Heart left ventricle (tissue), 16 donors: ENCODE data around the gene ACSF2. TPM values are rescaled to one million over a fixed set of nuclear protein-coding genes. Genes with fewer than 3 reads are reported as not detected.

ENCODE experiments used
- ATAC-seq, 4 donors: fragments of 200-7000 bp; cut with Tn5 transposase; one replicate each; pipeline ENCODE4 v1.9.1; 2020 to 2022; ENCODE audit warnings: moderate library complexity in 4 of 4, mild to moderate bottlenecking in 3 of 4, moderate number of reproducible peaks in 1 of 4
- DNase-seq, 5 donors: peaks; one replicate each; pipeline ENCODE4 v3.0.0-alpha.2; 2020
- H3K27ac ChIP-seq, 12 donors: fragments of 200-600 bp; sonication (generic) in 4 of 12; one replicate each; pipeline versions ENCODE4 v1.5.0 to v1.8.0; 2016 to 2022; ENCODE audit warnings: mild to moderate bottlenecking in 2 of 12
- H3K27me3 ChIP-seq, 9 donors: fragments of 200-600 bp; sonication (generic) in 2 of 9; one replicate each; pipeline versions ENCODE4 v1.5.1 to v1.8.0; 2016 to 2022; ENCODE audit warnings: mild to moderate bottlenecking in 3 of 9
- H3K36me3 ChIP-seq, 9 donors: fragments of 200-600 bp; sonication (generic) in 2 of 9; one replicate each; pipeline versions ENCODE4 v1.5.0 to v1.8.0; 2018 to 2022; ENCODE audit warnings: mild to moderate bottlenecking in 2 of 9
- H3K4me1 ChIP-seq, 12 donors: fragments of 200-600 bp; sonication (generic) in 4 of 12; one replicate each; pipeline versions ENCODE4 v1.5.0 to v1.8.0; 2016 to 2022; ENCODE audit warnings: mild to moderate bottlenecking in 3 of 12
- H3K4me3 ChIP-seq, 12 donors: fragments of 200-600 bp; sonication (generic) in 4 of 12; one replicate each; pipeline versions ENCODE4 v1.5.0 to v1.8.0; 2017 to 2022; ENCODE audit warnings: mild to moderate bottlenecking in 9 of 12, moderate library complexity in 4 of 12
- H3K9me3 ChIP-seq, 12 donors: fragments of 200-600 bp; sonication (generic) in 4 of 12; one replicate each; pipeline versions ENCODE4 v1.5.0 to v1.8.0; 2016 to 2022; ENCODE audit warnings: mild to moderate bottlenecking in 1 of 12
- POLR2A ChIP-seq, 2 donors: fragments of 450-650 bp; IDR thresholded peaks; one replicate each; pipeline ENCODE4 v1.6.1; 2017; ENCODE audit warnings: antibody characterized with exemption in 2 of 2, mild to moderate bottlenecking in 2 of 2, moderate library complexity in 2 of 2
- WGBS, 4 donors: extraction: QIAGEN DNeasy Blood & Tissue Kit in 2 of 4; methylation state at CpG; one replicate each; pipeline versions ENCODE4 v1.1.5 to v1.1.7; 2013 to 2018; 5-methylcytosine and 5-hydroxymethylcytosine counted together
- intact Hi-C, 10 donors: fragments of 100-400 bp; cut with DNase I; formaldehyde crosslinking; loops; one replicate each; pipeline versions ENCODE4 v1.11.1 to v1.14.2; 2022
- long read RNA-seq, 3 donors: library from polyadenylated mRNA; unstranded; transcript quantifications; one replicate each; pipeline ENCODE4 v2.0.0, GENCODE V29; 2020 to 2021
- polyA plus RNA-seq, 2 donors: library from polyadenylated mRNA; stranded (reverse); fragments of 200-250 nt; gene quantifications; one replicate each; pipeline ENCODE4 v1.2.3, GENCODE V29; 2013
- total RNA-seq, 9 donors: library from RNA; depleted of rRNA in 2 of 9; stranded (reverse); fragments of >200 nt in 2 of 9; fragmentation: NEBNext Ultra II Directional in 3 of 9; extraction: Animal tissue kit (Norgen Biotek cat#: 25700) in 3 of 9; gene quantifications; one replicate each; pipeline versions ENCODE4 v1.1.0 to v1.2.4, GENCODE V29; 2016 to 2023
- TF ChIP-seq, protein P1 (sequence below), 12 donors: fragments of 200-600 bp; sonication (generic) in 4 of 12; IDR thresholded peaks; one replicate each; pipeline versions ENCODE4 v1.5.0 to v1.8.0; 2018 to 2022; ENCODE audit warnings: antibody characterized with exemption in 12 of 12, mild to moderate bottlenecking in 5 of 12
- donor health status: ischemic (EF 13 %, LVEDD 7.1; RV severe dilation, severe dysfunction).
- donor health status: healthy with polysubstance abuse.
- donor health status: DM: no; HTN: yes; CAD: no.
- donor health status: DM: no; HTN: no; CAD: no.
- donor health status: ischemic (EF 25% LVEDD 6.9; RV normal size, moderate dysfunction).
- donor health status: ischemic (EF 25% LVEDD 5.7; RV mildly dilated, moderate dysfunction).
- donor health status: healthy.
- donor health status: DM: yes; HTN: yes; CAD: no.
- donor health status: ischemic (EF 35%, LVEDD 5.7; RV mildly dilated, moderate dysfunction).
- donor health status: nonischemic (EF 11% LVEDD 7.7; RV severe dilation, severe dysfunction).
- donor health status: DM: yes; HTN: yes; CAD: no.
- donor health status: PGD.
- donor health status: ischemic (EF 29% LVEDD 5.4; RV normal size, mild dysfunction).
- donor health status: nonischemic (EF 23%, LVEDD 6.1; RV moderate dilation, normal function).

Gene ACSF2, protein sequence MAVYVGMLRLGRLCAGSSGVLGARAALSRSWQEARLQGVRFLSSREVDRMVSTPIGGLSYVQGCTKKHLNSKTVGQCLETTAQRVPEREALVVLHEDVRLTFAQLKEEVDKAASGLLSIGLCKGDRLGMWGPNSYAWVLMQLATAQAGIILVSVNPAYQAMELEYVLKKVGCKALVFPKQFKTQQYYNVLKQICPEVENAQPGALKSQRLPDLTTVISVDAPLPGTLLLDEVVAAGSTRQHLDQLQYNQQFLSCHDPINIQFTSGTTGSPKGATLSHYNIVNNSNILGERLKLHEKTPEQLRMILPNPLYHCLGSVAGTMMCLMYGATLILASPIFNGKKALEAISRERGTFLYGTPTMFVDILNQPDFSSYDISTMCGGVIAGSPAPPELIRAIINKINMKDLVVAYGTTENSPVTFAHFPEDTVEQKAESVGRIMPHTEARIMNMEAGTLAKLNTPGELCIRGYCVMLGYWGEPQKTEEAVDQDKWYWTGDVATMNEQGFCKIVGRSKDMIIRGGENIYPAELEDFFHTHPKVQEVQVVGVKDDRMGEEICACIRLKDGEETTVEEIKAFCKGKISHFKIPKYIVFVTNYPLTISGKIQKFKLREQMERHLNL
- 10 to 100 TPM in 8 of 9 donors, 1 to 10 TPM in 1; 7.3 to 31.6 (median 17.4) TPM for total RNA-seq
- polyA plus RNA-seq = 10 to 100 TPM in 1 of 2 donors, 1 to 10 TPM in 1; 6.5 to 20.0 TPM
- long read RNA-seq, donor 1, transcript ACSF2-201 (16 exons, 2,235 nt) = major isoform, 6 of 18 reads
- long read RNA-seq, donor 1, partial matches to known transcripts = 11 of 18 reads
- long read RNA-seq, donor 1, other reads (novel, unspliced or antisense) = 1 of 18 reads
- long read RNA-seq, donor 2, transcript ACSF2-201 (16 exons, 2,235 nt) = major isoform, 18 of 46 reads
- long read RNA-seq, donor 2, partial matches to known transcripts = 19 of 46 reads
- long read RNA-seq, donor 2, other reads (novel, unspliced or antisense) = 8 of 46 reads
- long read RNA-seq, donor 3, partial matches to known transcripts = 6 of 10 reads
- long read RNA-seq, donor 3, other reads (novel, unspliced or antisense) = 1 of 10 reads

GRCh38 chr17:50425682-50426471, at the start of gene ACSF2:
Gene ACSF2 (plus strand): TSS chr17:50426218. CDS start chr17:50426262, 44 bp downstream.
- WGBS, 4 donors = 0 to 3% (median 1%) methylated on average over 29 to 70 of the region's 70 CpGs
- H3K36me3 ChIP-seq = no peaks in the 10 kb centered on the region
- peak within 1 kb of the TSS in 11 of 12 donors; percentile 54 to 83 (median 78) for H3K27ac ChIP-seq
- ATAC-seq (peak; percentile 54 to 92 (median 89)), DNase-seq (peak; percentile 75 to 87 (median 81))
- intact Hi-C loops = loop anchor here in 3 of 10 donors (2.0 to 10.0 kb wide), 3 partner anchors 49 to 53 kb away; partner anchors contain the start of gene RSAD1 (in 3 of the 3)
- H3K9me3 ChIP-seq = no peaks in the 10 kb centered on the region
- peak within 1 kb of the TSS; percentile 45 to 94 (median 74) for H3K4me3 ChIP-seq
- peaks cover 0 to 65% (median 26%) of the 10 kb centered on the region in 12 donors for H3K4me1 ChIP-seq
- TF ChIP-seq, protein P1, sequence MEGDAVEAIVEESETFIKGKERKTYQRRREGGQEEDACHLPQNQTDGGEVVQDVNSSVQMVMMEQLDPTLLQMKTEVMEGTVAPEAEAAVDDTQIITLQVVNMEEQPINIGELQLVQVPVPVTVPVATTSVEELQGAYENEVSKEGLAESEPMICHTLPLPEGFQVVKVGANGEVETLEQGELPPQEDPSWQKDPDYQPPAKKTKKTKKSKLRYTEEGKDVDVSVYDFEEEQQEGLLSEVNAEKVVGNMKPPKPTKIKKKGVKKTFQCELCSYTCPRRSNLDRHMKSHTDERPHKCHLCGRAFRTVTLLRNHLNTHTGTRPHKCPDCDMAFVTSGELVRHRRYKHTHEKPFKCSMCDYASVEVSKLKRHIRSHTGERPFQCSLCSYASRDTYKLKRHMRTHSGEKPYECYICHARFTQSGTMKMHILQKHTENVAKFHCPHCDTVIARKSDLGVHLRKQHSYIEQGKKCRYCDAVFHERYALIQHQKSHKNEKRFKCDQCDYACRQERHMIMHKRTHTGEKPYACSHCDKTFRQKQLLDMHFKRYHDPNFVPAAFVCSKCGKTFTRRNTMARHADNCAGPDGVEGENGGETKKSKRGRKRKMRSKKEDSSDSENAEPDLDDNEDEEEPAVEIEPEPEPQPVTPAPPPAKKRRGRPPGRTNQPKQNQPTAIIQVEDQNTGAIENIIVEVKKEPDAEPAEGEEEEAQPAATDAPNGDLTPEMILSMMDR (IDR thresholded peaks at IDR 0.05) = no peak
- peak in 1 of 2 donors; percentile 65 for TF ChIP-seq POLR2A (IDR thresholded peaks at IDR 0.05)
- no peaks in the 10 kb centered on the region for H3K27me3 ChIP-seq

- Histone ChIP-seq H3K27ac (no peak overlapping the region), H3K36me3 (peaks cover 3 to 49% (median 38%) of the 10 kb centered on the region in 9 donors), H3K27me3 (no peaks in the 10 kb centered on the region), H3K9me3 (no peaks in the 10 kb centered on the region), H3K4me1 (peaks cover 0 to 6% (median 0%) of the 10 kb centered on the region in 12 donors), H3K4me3 (no peak overlapping the region)
- DNase-seq (no peak), ATAC-seq (no peak)
- WGBS, 4 donors = 91 to 93% (median 92%) methylated on average over 6 of the region's 6 CpGs
- TF ChIP-seq, protein P1 (IDR thresholded peaks at IDR 0.05) = no peak
- TF ChIP-seq POLR2A (IDR thresholded peaks at IDR 0.05) = no peak
- intact Hi-C loops = loop anchor here in 1 of 10 donors (10.0 kb wide), 1 partner anchor 95 kb away; the partner anchor contains the start of gene RSAD1
These were observed 46.5 kb upstream of the ACSF2 start for GRCh38 chr17:50379351-50380132.

DNA sequence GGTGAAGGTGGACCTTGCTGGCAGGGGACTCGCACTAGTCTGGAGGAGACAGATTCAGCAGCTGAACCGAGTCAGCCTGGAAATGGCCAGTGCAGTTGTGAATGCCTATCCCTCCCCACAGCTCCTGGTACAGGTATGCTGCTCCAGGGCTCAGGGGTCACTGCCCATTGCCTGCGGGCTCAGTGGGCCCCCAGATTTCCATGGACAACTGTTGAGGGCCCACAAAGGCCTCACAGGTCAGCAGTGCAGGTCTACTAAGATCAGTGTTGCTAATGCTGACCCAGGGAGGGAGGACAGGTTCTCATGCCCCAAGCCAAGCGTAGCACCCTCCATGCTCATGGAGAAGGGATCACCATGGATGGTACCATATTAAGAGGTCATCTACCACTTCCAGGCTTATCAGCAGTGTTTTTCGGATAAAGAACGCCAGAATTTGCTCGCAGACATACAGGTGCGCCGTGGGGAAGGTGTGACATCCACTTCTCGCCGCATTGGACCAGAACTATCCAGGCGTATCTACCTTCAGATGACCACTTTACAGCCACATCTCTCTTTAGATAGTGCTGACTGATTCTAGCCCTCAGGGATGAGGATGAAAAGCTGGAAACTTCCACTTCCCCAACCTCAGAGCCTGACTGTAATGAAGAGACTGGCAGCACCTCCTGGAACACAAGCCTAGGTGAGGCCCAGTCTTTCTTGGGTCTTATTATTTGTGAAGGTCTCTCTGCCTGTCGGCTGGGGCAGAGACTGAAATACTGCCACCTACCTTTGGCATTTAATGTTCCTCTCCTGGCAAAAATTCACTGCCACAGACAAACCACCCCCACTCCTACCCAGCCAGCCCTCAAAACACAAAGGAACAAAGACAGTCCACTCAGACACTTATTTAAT, 45.4 kb upstream of the ACSF2 start:
- intact Hi-C loops = no loop called here
- H3K36me3 ChIP-seq = peaks cover 3 to 59% (median 49%) of the 10 kb centered on the region in 9 donors
- peaks cover 0 to 6% (median 0%) of the 10 kb centered on the region in 12 donors for H3K4me1 ChIP-seq
- H3K4me3 ChIP-seq = no peak overlapping the region
- TF ChIP-seq, protein P1 (IDR thresholded peaks at IDR 0.05) = no peak
- TF ChIP-seq POLR2A (IDR thresholded peaks at IDR 0.05) = no peak
- no peak overlapping the region for H3K27ac ChIP-seq
- 87 to 92% (median 91%) methylated on average over 12 to 13 of the region's 13 CpGs for WGBS, 4 donors
- ATAC-seq (no peak), DNase-seq (no peak)
- no peaks in the 10 kb centered on the region for H3K27me3 ChIP-seq
- H3K9me3 ChIP-seq = no peaks in the 10 kb centered on the region
